ENCODE data around the gene CERS1. TPM values are rescaled to one million over a fixed set of nuclear protein-coding genes. Genes with fewer than 3 reads are reported as not detected.

Gene CERS1
- total and polyA plus RNA-seq, 8 donors: 0.37 to 4.8 (median 0.61) TPM; not detected in 3

DNA sequence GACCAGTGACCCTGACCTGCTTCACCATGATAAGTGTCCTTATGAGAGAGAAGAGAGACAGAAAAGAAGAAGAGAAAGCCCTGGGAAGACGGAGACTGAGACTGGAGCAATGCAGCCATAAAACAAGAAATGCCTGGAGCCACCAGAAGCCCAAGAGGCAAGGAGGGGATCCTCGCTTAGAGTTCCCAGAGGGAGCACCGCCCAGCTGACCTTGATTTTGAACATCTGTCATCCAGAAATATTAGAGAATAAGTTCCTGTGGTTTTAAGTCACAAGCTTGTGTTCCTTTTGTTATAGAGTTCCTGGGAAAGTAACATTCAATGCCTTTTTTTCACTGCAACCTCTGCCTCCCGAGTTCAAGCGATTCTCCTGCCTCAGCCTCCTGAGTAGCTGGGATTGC lies 20.2 kb downstream of the CERS1 start:
- no peak for DNase-seq
- H3K4me1 ChIP-seq: peaks cover 0 to 1% (median under 1%) of the 10 kb centered on the region in 4 donors
- WGBS, 5 donors: 81 to 98% (median 91%) methylated on average over 5 of the region's 5 CpGs
- no peak overlapping the region for H3K4me3 ChIP-seq
- intact Hi-C loops (cut with DNase I; ENCODE audit: low total_unique reads): no loop called here
- peaks cover 0 to 9% (median 1%) of the 10 kb centered on the region in 4 donors for H3K36me3 ChIP-seq
- no peak overlapping the region for H3K27ac ChIP-seq
- H3K27me3 ChIP-seq: peaks cover 0 to 2% (median 0%) of the 10 kb centered on the region in 3 donors
- peaks cover 0 to 7% (median 0%) of the 10 kb centered on the region in 4 donors for H3K9me3 ChIP-seq
- no peak for TF ChIP-seq POLR2AphosphoS5 (IDR thresholded peaks at IDR 0.05)
- no peak for TF ChIP-seq EP300 (IDR thresholded peaks at IDR 0.05)

- intact Hi-C loops (cut with DNase I; ENCODE audit: low total_unique reads): no loop called here
- H3K9me3 ChIP-seq: peaks cover 0 to under 1% (median 0%) of the 10 kb centered on the region in 4 donors
- peaks cover 14 to 35% (median 23%) of the 10 kb centered on the region in 4 donors for H3K4me1 ChIP-seq
- H3K27ac ChIP-seq: no peak overlapping the region
- TF ChIP-seq EP300 (IDR thresholded peaks at IDR 0.05): no peak
- H3K27me3 ChIP-seq: peaks cover 0 to 26% (median 14%) of the 10 kb centered on the region in 3 donors
- WGBS, 5 donors: 64 to 78% (median 68%) methylated on average over 7 of the region's 7 CpGs
- H3K36me3 ChIP-seq: peaks cover 13 to 23% (median 20%) of the 10 kb centered on the region in 4 donors
- no peak overlapping the region for H3K4me3 ChIP-seq
- no peak for DNase-seq
These were observed 24.4 kb downstream of the CERS1 start for GRCh38 chr19:18871543-18871942.

DNA sequence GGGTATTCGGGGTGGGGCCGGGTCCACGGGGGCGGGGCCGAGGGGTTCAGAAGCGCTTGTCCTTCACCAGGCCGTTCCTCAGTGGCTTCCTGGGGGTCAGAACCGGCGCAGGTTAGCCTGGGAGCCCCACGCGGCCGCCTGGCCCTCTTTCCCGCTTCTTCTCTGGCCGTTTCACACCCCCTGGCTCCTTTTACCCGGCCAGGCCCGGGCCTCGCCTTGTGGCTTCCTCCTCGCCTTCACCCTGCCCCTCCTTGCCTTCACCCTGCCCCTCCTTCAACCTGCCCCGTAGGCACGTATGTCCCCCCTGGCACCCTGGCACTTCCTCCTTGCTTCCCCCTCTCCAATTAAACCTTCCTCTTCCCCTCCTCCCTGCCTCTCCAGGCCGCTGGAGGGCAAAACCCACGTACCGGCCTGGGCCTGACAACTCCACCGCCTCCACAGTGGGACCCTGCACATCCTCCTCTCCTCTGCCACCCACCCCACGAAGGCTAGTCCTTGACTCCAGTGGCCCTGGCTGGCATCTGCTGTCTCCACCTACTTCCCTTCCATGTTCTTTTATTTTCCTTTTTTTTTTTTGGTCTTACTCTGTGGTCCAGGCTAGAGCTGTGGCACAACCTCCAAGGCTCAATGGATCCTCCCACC lies 25.3 kb downstream of the CERS1 start:
- TF ChIP-seq, protein P1, sequence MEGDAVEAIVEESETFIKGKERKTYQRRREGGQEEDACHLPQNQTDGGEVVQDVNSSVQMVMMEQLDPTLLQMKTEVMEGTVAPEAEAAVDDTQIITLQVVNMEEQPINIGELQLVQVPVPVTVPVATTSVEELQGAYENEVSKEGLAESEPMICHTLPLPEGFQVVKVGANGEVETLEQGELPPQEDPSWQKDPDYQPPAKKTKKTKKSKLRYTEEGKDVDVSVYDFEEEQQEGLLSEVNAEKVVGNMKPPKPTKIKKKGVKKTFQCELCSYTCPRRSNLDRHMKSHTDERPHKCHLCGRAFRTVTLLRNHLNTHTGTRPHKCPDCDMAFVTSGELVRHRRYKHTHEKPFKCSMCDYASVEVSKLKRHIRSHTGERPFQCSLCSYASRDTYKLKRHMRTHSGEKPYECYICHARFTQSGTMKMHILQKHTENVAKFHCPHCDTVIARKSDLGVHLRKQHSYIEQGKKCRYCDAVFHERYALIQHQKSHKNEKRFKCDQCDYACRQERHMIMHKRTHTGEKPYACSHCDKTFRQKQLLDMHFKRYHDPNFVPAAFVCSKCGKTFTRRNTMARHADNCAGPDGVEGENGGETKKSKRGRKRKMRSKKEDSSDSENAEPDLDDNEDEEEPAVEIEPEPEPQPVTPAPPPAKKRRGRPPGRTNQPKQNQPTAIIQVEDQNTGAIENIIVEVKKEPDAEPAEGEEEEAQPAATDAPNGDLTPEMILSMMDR (IDR thresholded peaks at IDR 0.05): no peak
- TF ChIP-seq POLR2A (IDR thresholded peaks at IDR 0.05): no peak
- no peak for TF ChIP-seq EP300 (IDR thresholded peaks at IDR 0.05)
- no peak for TF ChIP-seq POLR2AphosphoS5 (IDR thresholded peaks at IDR 0.05)
- intact Hi-C loops (cut with DNase I; ENCODE audit: low total_unique reads): no loop called here
- Histone ChIP-seq H3K27me3 (peaks cover 0 to 26% (median 14%) of the 10 kb centered on the region in 3 donors), H3K4me3 (no peak overlapping the region), H3K9me3 (no peaks in the 10 kb centered on the region), H3K4me1 (peaks cover 14 to 39% (median 24%) of the 10 kb centered on the region in 4 donors), H3K27ac (no peak overlapping the region), H3K36me3 (peaks cover 18 to 31% (median 29%) of the 10 kb centered on the region in 4 donors)
- WGBS, 5 donors: 28 to 52% (median 42%) methylated on average over 19 to 25 of the region's 25 CpGs
- no peak for DNase-seq

DNA sequence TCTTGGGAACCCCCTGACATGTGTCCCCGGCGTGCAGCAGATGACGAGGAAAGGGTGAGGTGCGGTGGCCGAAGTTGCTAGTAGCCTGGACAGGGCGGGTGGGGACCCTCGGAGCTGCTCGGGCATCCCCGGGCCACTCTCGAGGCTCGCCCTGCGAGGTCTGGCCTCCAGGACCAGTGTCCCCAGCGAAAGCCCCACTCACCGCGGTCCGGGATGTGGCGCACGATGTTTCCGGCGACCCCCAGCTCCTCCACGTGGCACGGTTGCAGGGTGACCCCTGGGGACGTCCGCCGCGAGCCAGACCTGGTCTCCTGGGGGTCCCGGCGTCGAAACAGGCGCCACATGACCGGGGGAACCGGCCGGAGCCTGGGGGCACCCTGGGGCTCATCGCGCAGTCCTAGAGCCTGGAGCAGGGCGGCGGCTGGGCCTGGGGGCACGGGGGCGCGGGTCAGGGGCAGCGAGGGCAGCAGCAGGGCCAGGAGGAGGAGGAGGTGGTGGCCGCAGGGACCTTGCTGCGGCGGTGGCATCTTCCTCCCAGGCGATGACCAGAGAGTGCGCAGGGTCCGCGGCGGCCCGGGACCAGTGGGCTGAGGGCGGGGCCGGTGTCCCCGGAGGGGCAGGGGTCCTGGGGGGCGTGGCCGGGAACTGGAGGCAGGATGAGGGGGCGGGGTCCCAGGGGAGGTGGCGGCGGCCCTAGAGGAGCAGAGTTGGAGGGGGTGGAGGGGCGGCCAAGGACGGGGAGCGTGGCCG lies 26.0 kb downstream of the CERS1 start:
- Histone ChIP-seq H3K9me3 (no peaks in the 10 kb centered on the region), H3K4me3 (no peak overlapping the region), H3K4me1 (peaks cover 14 to 39% (median 24%) of the 10 kb centered on the region in 4 donors), H3K36me3 (peaks cover 25 to 38% (median 36%) of the 10 kb centered on the region in 4 donors), H3K27me3 (peaks cover 0 to 26% (median 14%) of the 10 kb centered on the region in 3 donors), H3K27ac (no peak overlapping the region)
- DNase-seq: no peak
- 14 to 38% (median 19%) methylated on average over 21 to 62 of the region's 62 CpGs for WGBS, 5 donors
- intact Hi-C loops (cut with DNase I; ENCODE audit: low total_unique reads): no loop called here
- TF ChIP-seq, protein P1 (IDR thresholded peaks at IDR 0.05): no peak
- TF ChIP-seq EP300 (IDR thresholded peaks at IDR 0.05): no peak
- no peak for TF ChIP-seq POLR2A (IDR thresholded peaks at IDR 0.05)
- TF ChIP-seq POLR2AphosphoS5 (IDR thresholded peaks at IDR 0.05): no peak

DNA sequence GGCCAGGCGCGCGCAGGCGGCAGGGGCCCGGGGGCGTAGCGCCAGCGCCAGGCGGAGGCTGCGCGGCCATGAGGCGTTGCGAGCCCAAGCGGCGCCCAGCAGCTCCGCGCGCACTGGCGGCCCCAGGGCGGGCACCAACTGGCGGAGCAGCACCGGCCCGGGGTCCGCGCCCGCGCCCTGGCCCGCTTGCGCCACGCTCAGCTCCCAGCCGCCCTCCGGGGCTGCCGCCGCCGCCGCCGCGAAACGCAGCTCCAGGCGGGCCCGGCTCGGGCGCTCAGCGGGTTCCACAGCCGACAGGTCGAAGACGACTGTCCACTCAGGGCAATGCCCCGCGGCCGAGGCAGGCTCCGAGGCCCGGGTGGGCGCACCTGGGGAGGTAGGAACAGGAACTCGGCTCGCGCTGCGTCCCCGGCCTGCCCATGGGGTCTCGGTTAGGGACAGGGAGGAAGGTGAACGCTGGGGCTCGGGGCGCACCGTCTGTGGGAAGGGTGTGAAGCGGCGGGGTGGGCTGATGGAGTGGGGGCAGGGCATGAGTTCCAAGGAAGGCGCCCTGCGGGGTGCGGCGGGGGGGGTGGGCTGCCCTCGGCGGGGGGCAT lies 26.8 kb downstream of the CERS1 start:
- 9 to 20% (median 15%) methylated on average over 17 to 71 of the region's 71 CpGs for WGBS, 5 donors
- Histone ChIP-seq H3K36me3 (peaks cover 31 to 47% (median 44%) of the 10 kb centered on the region in 4 donors), H3K27ac (no peak overlapping the region), H3K27me3 (peaks cover 0 to 26% (median 14%) of the 10 kb centered on the region in 3 donors), H3K4me1 (peaks cover 14 to 39% (median 24%) of the 10 kb centered on the region in 4 donors), H3K9me3 (no peaks in the 10 kb centered on the region), H3K4me3 (peak overlapping the region in 1 of 4 donors; percentile 19)
- TF ChIP-seq EP300 (IDR thresholded peaks at IDR 0.05) (no peak), POLR2AphosphoS5 (IDR thresholded peaks at IDR 0.05) (no peak), POLR2A (IDR thresholded peaks at IDR 0.05) (no peak)
- TF ChIP-seq, protein P1 (IDR thresholded peaks at IDR 0.05): no peak
- intact Hi-C loops (cut with DNase I; ENCODE audit: low total_unique reads): no loop called here
- DNase-seq: peak in 1 of 2 donors; percentile 68
